Stimulated activated CD4-positive, alpha-beta T cell treated with anti-CD3 and anti-CD28 coated beads, TNF-alpha, amount 100 ng/mL, for 24 hours (primary cell): ENCODE results near the gene CDH16.
"Not testable (repeated sequence)": the region's sequence is repeated elsewhere in the genome, so short reads cannot be mapped to it uniquely, and the experiment has no call there.

ENCODE experiments used
- DNase-seq, 3 experiments: peaks; one replicate each; pipeline ENCODE4 v3.0.0-alpha.2; 2020; ENCODE audit warnings: low read depth in 3 of 3

CDH16 gene

GRCh38 chr16:66872559-66872942 lies 46.1 kb downstream of the CDH16 start:
- no peak for DNase-seq

- no peak for DNase-seq
These were observed 46.8 kb downstream of the CDH16 start for GRCh38 chr16:66871840-66872239.

- DNase-seq, result not testable (repeated sequence)
These were observed 47.3 kb downstream of the CDH16 start for GRCh38 chr16:66871363-66871762.

- no peak for DNase-seq
These were observed 49.3 kb downstream of the CDH16 start for GRCh38 chr16:66869424-66869823.

GRCh38 chr16:66863707-66864106 lies 55.0 kb downstream of the CDH16 start:
- DNase-seq, result no peak

GRCh38 chr16:66862023-66862520 lies 56.6 kb downstream of the CDH16 start:
- no peak for DNase-seq

- DNase-seq, result no peak
These were observed 59.2 kb downstream of the CDH16 start for GRCh38 chr16:66859397-66860068.

GRCh38 chr16:66858740-66859396 lies 59.8 kb downstream of the CDH16 start:
- no peak for DNase-seq
